ENCODE measurements around the gene C9orf50. TPM values are rescaled to one million over a fixed set of nuclear protein-coding genes. Genes with fewer than 3 reads are reported as not detected.
"Not testable (repeated sequence)": the region's sequence is repeated elsewhere in the genome, so short reads cannot be mapped to it uniquely, and the experiment has no call there.

The C9orf50 gene
- polyA plus RNA-seq, 4 donors, result 0.27 to 1.1 (median 0.49) TPM

GRCh38 chr9:129648764-129649115 lies 27.8 kb upstream of the C9orf50 start:
- no peak for DNase-seq (ENCODE audit: low read depth in 4 of 4, low spot score in 3 of 4)

- DNase-seq (ENCODE audit: low read depth in 4 of 4, low spot score in 3 of 4), result no peak
Measured at GRCh38 chr9:129648092-129648763, 27.3 kb upstream of the C9orf50 start.

GRCh38 chr9:129647635-129648034 lies 26.7 kb upstream of the C9orf50 start:
- DNase-seq (ENCODE audit: low read depth in 4 of 4, low spot score in 3 of 4), result no peak

GRCh38 chr9:129646654-129647053 lies 25.8 kb upstream of the C9orf50 start:
- no peak for DNase-seq (ENCODE audit: low read depth in 4 of 4, low spot score in 3 of 4)

GRCh38 chr9:129646252-129646651 lies 25.4 kb upstream of the C9orf50 start:
- DNase-seq (ENCODE audit: low read depth in 4 of 4, low spot score in 3 of 4), result no peak

GRCh38 chr9:129644902-129645301 lies 24.0 kb upstream of the C9orf50 start:
- no peak for DNase-seq (ENCODE audit: low read depth in 4 of 4, low spot score in 3 of 4)

GRCh38 chr9:129644365-129644764 lies 23.5 kb upstream of the C9orf50 start:
- DNase-seq (ENCODE audit: low read depth in 4 of 4, low spot score in 3 of 4), result no peak

- DNase-seq (ENCODE audit: low read depth in 4 of 4, low spot score in 3 of 4), result no peak
Measured at GRCh38 chr9:129643706-129644105, 22.8 kb upstream of the C9orf50 start.

- DNase-seq (ENCODE audit: low read depth in 4 of 4, low spot score in 3 of 4), result peak; percentile 91 to 95 (median 93)
Measured at GRCh38 chr9:129641750-129642585, 21.1 kb upstream of the C9orf50 start, which contains the start of gene ASB6. TSS of gene ASB6 (minus strand) at chr9:129642151. CDS start at chr9:129641999, 152 bp downstream.

GRCh38 chr9:129640871-129641749 lies 20.2 kb upstream of the C9orf50 start:
- no peak for DNase-seq (ENCODE audit: low read depth in 4 of 4, low spot score in 3 of 4)

GRCh38 chr9:129640086-129640870 lies 19.4 kb upstream of the C9orf50 start:
- no peak for DNase-seq (ENCODE audit: low read depth in 4 of 4, low spot score in 3 of 4)

GRCh38 chr9:129639756-129640085 lies 18.8 kb upstream of the C9orf50 start:
- DNase-seq (ENCODE audit: low read depth in 4 of 4, low spot score in 3 of 4), result no peak

- no peak for DNase-seq (ENCODE audit: low read depth in 4 of 4, low spot score in 3 of 4)
Measured at GRCh38 chr9:129639034-129639630, 18.2 kb upstream of the C9orf50 start.

GRCh38 chr9:129637673-129638439 lies 17.0 kb upstream of the C9orf50 start:
- DNase-seq (ENCODE audit: low read depth in 4 of 4, low spot score in 3 of 4), result no peak

- no peak for DNase-seq (ENCODE audit: low read depth in 4 of 4, low spot score in 3 of 4)
Measured at GRCh38 chr9:129637102-129637501, 16.2 kb upstream of the C9orf50 start.

- not testable (repeated sequence) for DNase-seq (ENCODE audit: low read depth in 4 of 4, low spot score in 3 of 4)
Measured at GRCh38 chr9:129636343-129636742, 15.4 kb upstream of the C9orf50 start.

GRCh38 chr9:129635099-129636065 lies 14.5 kb upstream of the C9orf50 start:
- no peak for DNase-seq (ENCODE audit: low read depth in 4 of 4, low spot score in 3 of 4)

GRCh38 chr9:129633848-129634247 lies 12.9 kb upstream of the C9orf50 start:
- DNase-seq (ENCODE audit: low read depth in 4 of 4, low spot score in 3 of 4), result no peak
